ENCODE measurements around the gene EFTUD2. TPM values are rescaled to one million over a fixed set of nuclear protein-coding genes. Genes with fewer than 3 reads are reported as not detected.
A peak's percentile ranks its signal among the peaks of the same experiment; 100 is the strongest.

Gene EFTUD2
- total RNA-seq, 1 donor from 2014 or later: 192 TPM

- TF ChIP-seq, protein P1, sequence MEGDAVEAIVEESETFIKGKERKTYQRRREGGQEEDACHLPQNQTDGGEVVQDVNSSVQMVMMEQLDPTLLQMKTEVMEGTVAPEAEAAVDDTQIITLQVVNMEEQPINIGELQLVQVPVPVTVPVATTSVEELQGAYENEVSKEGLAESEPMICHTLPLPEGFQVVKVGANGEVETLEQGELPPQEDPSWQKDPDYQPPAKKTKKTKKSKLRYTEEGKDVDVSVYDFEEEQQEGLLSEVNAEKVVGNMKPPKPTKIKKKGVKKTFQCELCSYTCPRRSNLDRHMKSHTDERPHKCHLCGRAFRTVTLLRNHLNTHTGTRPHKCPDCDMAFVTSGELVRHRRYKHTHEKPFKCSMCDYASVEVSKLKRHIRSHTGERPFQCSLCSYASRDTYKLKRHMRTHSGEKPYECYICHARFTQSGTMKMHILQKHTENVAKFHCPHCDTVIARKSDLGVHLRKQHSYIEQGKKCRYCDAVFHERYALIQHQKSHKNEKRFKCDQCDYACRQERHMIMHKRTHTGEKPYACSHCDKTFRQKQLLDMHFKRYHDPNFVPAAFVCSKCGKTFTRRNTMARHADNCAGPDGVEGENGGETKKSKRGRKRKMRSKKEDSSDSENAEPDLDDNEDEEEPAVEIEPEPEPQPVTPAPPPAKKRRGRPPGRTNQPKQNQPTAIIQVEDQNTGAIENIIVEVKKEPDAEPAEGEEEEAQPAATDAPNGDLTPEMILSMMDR (conservative IDR thresholded peaks at IDR 0.05): no peak
- H3K36me3 Mint-ChIP-seq (ENCODE audit: low read depth): peaks cover 8% of the 10 kb centered on the region
- DNase-seq (ENCODE audit: low read depth, low spot score): no peak
- peaks cover 4% of the 10 kb centered on the region for H3K4me1 Mint-ChIP-seq
- H3K27ac Mint-ChIP-seq (ENCODE audit: unreplicated experiment): no peak overlapping the region
- no peaks in the 10 kb centered on the region for H3K9me3 Mint-ChIP-seq
- no peak overlapping the region for H3K4me3 Mint-ChIP-seq
- no peaks in the 10 kb centered on the region for H3K27me3 Mint-ChIP-seq (ENCODE audit: low read depth)
These were observed 91.5 kb downstream of the EFTUD2 start for GRCh38 chr17:44807817-44808155.

DNA sequence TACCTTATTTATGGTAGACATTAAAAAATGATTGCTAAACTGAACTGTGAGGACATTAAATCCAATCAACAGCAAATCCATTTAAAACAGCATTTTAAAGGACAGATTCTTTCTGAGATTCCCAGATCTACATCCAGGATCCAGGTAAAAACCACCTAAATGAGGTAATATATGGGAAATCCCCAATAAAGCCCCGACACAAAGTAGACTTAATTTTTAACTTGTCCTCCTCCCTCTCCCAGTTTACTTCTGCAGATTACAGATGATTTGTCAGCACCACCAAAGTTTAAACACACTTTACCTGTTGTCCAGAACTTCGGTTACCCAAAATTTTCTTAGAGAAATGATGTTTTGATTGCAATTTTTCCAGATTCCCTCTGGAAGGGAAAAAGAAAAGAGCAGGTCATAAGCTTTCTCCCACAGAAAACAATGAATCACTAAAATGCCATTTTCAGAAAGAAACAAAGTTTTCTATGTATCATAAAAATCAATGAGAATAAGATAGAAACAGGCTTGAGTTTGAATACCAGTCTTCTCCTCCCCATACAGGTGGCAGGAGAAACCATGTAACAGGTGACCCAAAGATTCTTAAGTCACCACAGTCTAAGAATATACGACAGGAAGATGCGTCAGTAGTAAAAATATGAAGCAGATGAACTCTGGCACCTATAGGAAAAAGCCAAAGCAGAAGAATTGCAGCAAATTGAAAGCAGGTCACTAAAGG lies 92.0 kb downstream of the EFTUD2 start:
- no peak for DNase-seq (ENCODE audit: low read depth, low spot score)
- Mint-ChIP-seq H3K27me3 (ENCODE audit: low read depth) (no peaks in the 10 kb centered on the region), H3K9me3 (no peaks in the 10 kb centered on the region), H3K36me3 (ENCODE audit: low read depth) (peaks cover 8% of the 10 kb centered on the region), H3K27ac (ENCODE audit: unreplicated experiment) (no peak overlapping the region), H3K4me1 (peaks cover 4% of the 10 kb centered on the region), H3K4me3 (no peak overlapping the region)
- TF ChIP-seq, protein P1 (conservative IDR thresholded peaks at IDR 0.05): no peak

DNA sequence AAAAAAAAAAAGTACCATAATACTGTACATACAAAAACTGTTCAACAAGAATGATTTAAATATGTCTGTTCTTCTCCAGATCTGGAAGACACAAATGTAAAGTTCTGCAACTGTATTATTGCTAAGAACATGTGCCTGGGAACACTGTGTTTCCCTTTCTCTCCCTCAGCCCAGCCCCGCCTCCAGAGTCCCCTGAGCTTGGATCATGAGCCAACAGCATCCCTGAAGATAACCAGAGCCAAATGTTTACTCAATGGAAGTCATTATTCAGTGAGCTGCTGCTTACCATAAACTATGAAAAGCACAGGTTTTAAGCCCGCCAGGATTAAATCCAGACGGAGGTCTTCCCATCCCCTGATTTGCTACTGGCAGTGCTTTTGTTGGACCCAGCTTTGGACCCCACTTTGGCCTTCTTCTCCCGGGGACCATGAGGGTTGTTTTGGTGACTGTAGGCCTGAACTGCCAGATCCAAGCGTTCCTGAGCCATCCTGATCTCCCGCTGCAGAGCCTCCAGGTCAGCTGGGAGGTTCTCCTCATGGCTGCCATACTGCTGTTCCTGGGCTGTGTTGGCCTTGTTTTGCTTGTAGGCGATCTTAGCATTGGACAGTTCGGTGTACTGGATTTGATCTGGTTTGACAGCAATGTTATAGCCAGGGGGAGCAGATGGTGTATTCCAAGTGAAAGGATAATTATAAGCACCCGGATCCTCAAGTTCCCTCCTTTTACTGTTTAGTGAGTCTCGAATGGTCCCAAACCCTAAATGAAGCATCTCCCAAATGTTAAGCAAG lies 94.7 kb downstream of the EFTUD2 start:
- H3K9me3 Mint-ChIP-seq: no peaks in the 10 kb centered on the region
- no peaks in the 10 kb centered on the region for H3K27me3 Mint-ChIP-seq (ENCODE audit: low read depth)
- H3K27ac Mint-ChIP-seq (ENCODE audit: unreplicated experiment): no peak overlapping the region
- DNase-seq (ENCODE audit: low read depth, low spot score): no peak
- H3K4me3 Mint-ChIP-seq: no peak overlapping the region
- TF ChIP-seq, protein P1 (conservative IDR thresholded peaks at IDR 0.05): no peak
- peaks cover 10% of the 10 kb centered on the region for H3K36me3 Mint-ChIP-seq (ENCODE audit: low read depth)
- peaks cover 4% of the 10 kb centered on the region for H3K4me1 Mint-ChIP-seq

DNA sequence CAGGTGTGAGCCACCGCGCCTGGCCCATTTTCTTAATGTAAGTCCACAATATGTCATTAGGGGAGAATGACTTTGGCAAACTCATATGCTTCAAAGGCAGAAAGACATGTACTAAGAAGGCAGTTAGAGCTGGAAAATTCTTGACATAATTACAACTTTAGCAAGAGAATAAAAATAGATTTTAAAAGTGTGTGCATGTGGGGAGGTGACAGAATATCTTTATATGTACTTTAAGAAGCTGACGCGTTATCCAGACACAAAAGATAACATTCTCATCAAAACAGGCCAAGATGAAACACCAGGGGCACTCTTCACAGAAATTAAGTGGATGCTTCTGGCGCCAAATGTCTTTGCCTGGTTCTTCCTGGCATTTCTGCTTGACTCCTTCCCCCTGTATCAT lies 97.4 kb downstream of the EFTUD2 start:
- Mint-ChIP-seq H3K36me3 (ENCODE audit: low read depth) (peaks cover 13% of the 10 kb centered on the region), H3K27me3 (ENCODE audit: low read depth) (no peaks in the 10 kb centered on the region), H3K4me3 (no peak overlapping the region), H3K9me3 (no peaks in the 10 kb centered on the region), H3K27ac (ENCODE audit: unreplicated experiment) (no peak overlapping the region), H3K4me1 (peaks cover 11% of the 10 kb centered on the region)
- TF ChIP-seq, protein P1 (conservative IDR thresholded peaks at IDR 0.05): no peak
- DNase-seq (ENCODE audit: low read depth, low spot score): no peak

Small RNA genes within 50 kb of the gene (microRNA-seq; reads per million reads assigned to microRNA genes)
- gene MIR6783: 39.7 reads per million, percentile 46 among the genes with 10 or more reads in this experiment

Other genes starting within 250 kb of the EFTUD2 start
- gene MEIOC, start 243.0 kb downstream of the EFTUD2 start, total RNA-seq: 0.70 and 1.3 TPM in 2 replicates
- gene CCDC43, start 209.7 kb downstream of the EFTUD2 start, total RNA-seq: 29.0 and 32.8 TPM in 2 replicates
- 50.2 and 51.1 TPM in 2 replicates for gene DBF4B, start 190.8 kb downstream of the EFTUD2 start, total RNA-seq
- gene ADAM11, start 140.5 kb downstream of the EFTUD2 start, total RNA-seq: 5.2 and 6.0 TPM in 2 replicates
- gene GJC1, start 69.2 kb downstream of the EFTUD2 start, total RNA-seq: 143 and 145 TPM in 2 replicates
- not detected in 2 replicates for gene HIGD1B, start 51.6 kb downstream of the EFTUD2 start, total RNA-seq
- not detected in 2 replicates for gene GFAP, start 16.1 kb upstream of the EFTUD2 start, total RNA-seq
- gene KIF18B, start 48.3 kb upstream of the EFTUD2 start, total RNA-seq: 87.3 and 93.1 TPM in 2 replicates
- gene C1QL1, start 68.9 kb upstream of the EFTUD2 start, total RNA-seq: 7.1 and 7.7 TPM in 2 replicates
- 89.6 and 91.8 TPM in 2 replicates for gene DCAKD, start 152.2 kb upstream of the EFTUD2 start, total RNA-seq
- gene NMT1, start 161.9 kb upstream of the EFTUD2 start, total RNA-seq: 116 and 118 TPM in 2 replicates
- gene PLCD3, start 233.1 kb upstream of the EFTUD2 start, total RNA-seq: 34.2 and 36.5 TPM in 2 replicates
- gene ACBD4, start 236.2 kb upstream of the EFTUD2 start, total RNA-seq: 5.4 and 5.5 TPM in 2 replicates
- 28.9 and 29.5 TPM in 2 replicates for gene HEXIM1, start 249.0 kb upstream of the EFTUD2 start, total RNA-seq

Measured in neural crest cell (in vitro differentiated cells).